ENCODE measurements around the gene LYZL6. TPM values are rescaled to one million over a fixed set of nuclear protein-coding genes. Genes with fewer than 3 reads are reported as not detected.
"Not testable (repeated sequence)": the region's sequence is repeated elsewhere in the genome, so short reads cannot be mapped to it uniquely, and the experiment has no call there.

The LYZL6 gene
- polyA plus RNA-seq, 1 donor = not detected

- DNase-seq = peak; percentile 53
Measured at GRCh38 chr17:35947156-35947585, 3.7 kb upstream of the LYZL6 start.

DNA sequence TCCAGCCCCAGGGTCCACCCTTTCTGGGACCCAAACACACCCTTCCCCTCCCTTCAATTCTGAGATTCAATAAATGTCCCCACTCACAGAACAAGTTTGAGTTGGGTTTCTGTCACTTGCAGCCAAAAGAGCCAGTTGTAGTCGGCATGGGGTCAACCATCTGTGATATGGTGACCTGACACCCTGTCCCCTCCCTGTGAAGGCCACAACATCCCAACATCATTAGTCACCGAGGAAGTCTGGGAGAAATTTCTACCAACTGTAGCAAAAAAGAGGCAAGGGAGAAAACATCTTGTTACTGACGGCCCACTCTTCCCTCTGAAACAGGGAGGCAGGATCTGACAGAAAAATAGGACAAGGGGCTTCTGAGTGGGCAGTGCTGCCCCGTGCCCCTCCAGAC lies 638 bp upstream of the LYZL6 start:
- no peak for DNase-seq

GRCh38 chr17:35942588-35943186 lies 826 bp downstream of the LYZL6 start:
- peak; percentile 44 for DNase-seq

GRCh38 chr17:35938492-35938891 lies 5.0 kb downstream of the LYZL6 start:
- DNase-seq = not testable (repeated sequence)

GRCh38 chr17:35936063-35936462 lies 7.5 kb downstream of the LYZL6 start:
- DNase-seq = no peak

- DNase-seq = no peak
Measured at GRCh38 chr17:35934760-35935159, 8.8 kb downstream of the LYZL6 start.

GRCh38 chr17:35932586-35932985 lies 10.9 kb downstream of the LYZL6 start:
- DNase-seq = no peak

- DNase-seq = no peak
Measured at GRCh38 chr17:35931794-35932425, 11.6 kb downstream of the LYZL6 start.

- DNase-seq = peak; percentile 84
Measured at GRCh38 chr17:35930211-35931065, 13.1 kb downstream of the LYZL6 start, which contains the start of gene RDM1. TSS of gene RDM1 (minus strand) at chr17:35930773. CDS start at chr17:35930727, 46 bp downstream.

DNA sequence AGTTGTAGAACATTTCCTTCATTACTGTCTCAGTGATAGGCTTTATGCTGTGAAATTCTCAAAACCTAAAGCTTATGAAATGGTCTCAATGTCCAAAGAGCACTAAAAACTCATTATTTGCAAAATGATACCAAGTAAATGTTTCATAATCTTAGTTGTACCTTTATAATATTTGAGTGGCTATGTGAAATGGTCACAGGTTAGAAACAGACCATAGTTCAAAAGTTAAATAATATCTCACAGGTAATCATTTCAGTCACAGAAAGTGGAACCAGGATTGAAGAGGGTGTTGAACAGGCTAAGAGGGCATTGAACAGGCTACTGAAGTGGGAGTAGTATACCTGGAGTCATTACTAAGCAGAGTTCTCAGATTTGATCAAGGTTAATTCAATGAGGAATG lies 15.8 kb downstream of the LYZL6 start:
- DNase-seq = no peak

GRCh38 chr17:35923609-35924114 lies 19.9 kb downstream of the LYZL6 start:
- DNase-seq = no peak

- DNase-seq = no peak
Measured at GRCh38 chr17:35920229-35920628, 23.3 kb downstream of the LYZL6 start.

- DNase-seq = no peak
Measured at GRCh38 chr17:35918665-35919064, 24.8 kb downstream of the LYZL6 start.

DNA sequence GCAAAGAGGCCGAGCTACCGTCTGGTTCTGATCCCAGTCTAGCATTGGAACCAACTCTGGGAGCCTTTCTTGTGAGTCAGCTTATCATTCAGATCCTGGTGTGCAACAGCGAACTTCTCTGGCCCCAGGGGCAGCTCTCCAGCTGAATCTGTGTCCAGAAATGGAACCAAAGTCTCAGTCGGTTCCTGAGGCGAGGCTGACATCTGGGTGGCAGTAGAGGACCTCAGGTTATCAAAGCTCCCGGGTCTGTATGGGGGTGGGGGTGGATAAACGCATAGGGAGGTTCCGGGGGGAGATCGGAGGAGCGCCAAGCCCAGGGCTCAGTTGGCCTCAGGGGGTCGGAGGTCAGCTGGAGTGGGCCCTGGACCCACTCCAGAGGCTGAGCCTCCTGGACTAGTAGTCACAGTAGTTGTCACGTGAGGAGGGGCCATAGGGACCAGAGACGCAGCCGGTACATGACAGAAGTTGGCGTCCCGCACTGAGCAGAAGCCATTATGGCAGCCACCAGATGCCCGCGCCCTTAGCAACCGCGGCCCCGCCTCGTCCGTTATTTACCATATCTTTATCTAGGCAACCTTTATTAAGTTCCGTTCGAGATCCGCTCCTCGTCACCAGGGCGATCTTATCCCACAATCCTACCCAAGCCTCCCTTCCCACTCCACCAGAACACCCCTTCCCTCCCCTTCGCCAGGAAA lies 25.8 kb downstream of the LYZL6 start:
- no peak for DNase-seq

GRCh38 chr17:35915153-35915964 lies 28.2 kb downstream of the LYZL6 start:
- DNase-seq = no peak

GRCh38 chr17:35914354-35914753 lies 29.2 kb downstream of the LYZL6 start:
- no peak for DNase-seq

DNA sequence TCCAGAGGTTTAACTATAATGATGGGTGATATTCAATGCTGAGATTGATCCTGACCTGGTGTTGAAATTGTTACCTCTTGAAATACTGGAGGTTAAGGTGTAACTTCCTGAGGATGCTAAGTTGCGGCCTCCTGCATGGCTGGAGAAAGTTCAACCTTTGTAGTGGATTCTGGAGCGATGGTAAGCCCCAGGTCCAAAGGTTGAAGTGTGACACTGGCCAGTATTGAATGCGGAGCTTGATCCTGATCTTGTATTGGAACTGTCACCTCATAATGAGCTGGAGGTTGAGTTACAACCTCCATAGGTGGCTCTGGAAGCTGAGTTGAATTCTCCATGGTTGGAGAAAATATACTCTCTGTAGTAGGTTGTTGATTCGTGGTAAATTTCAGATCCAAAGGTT lies 29.9 kb downstream of the LYZL6 start:
- no peak for DNase-seq

GRCh38 chr17:35912942-35913341 lies 30.6 kb downstream of the LYZL6 start:
- no peak for DNase-seq

DNA sequence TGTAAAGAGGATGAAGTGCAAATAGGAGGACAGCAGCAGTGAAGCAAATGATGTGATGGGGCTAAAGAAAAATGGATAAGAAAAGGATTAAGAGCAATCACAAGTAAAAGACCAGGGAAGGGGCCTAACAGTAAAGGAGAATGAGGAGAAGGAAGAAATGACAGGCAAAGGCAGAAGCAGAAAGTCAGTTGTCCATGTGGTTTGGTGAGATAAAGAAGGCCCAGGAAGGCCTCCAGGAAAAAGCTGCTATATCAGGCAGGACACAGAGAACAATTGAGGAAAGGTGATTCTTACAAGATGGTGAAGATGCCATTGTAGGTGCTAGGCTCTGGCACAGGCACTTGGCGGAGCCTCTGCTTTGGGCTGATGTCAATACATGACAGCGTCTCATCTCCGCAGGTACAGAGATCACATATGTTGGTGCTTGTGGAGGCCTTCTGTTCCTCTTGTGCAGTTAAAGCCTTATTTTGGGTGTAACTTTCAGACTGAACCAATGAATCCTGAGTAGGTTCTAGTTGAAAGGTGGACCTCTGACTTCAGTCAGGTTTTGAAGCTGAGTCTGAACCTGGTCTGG lies 31.1 kb downstream of the LYZL6 start:
- no peak for DNase-seq

DNA sequence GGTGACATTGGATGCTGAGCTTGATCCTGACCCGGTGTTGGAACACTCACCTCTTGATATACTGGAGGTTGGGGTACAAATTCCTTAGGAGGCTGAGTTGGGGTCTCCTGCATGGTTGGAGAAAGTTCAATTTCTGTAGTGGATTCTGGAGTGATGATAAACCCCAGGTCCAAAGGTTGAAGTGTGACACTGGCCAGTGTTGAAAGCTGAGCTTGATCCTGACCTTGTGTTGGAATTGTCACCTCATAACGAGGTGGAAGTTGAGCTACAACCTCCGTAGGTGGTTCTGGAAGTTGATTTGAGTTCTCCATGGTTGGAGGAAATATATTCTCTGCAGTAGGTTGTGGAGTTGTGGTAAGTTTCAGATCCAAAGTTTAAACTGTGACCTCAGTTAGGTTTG lies 34.1 kb downstream of the LYZL6 start:
- no peak for DNase-seq

GRCh38 chr17:35907691-35908090 lies 35.8 kb downstream of the LYZL6 start:
- DNase-seq = no peak

Measured in left kidney (tissue), 2 donors.